Measurements from ENCODE around the gene DLK2.

Gene DLK2

GRCh38 chr6:43434943-43435342, 20.4 kb downstream of the DLK2 start:
- TF ChIP-seq ZFX (IDR thresholded peaks at IDR 0.05; ENCODE audit: borderline replicate concordance): no peak
- no peak for TF ChIP-seq CTCF (IDR thresholded peaks at IDR 0.05)
- no peak overlapping the region for H3K27ac ChIP-seq

GRCh38 chr6:43434001-43434840, 21.1 kb downstream of the DLK2 start:
- no peak for TF ChIP-seq CTCF (IDR thresholded peaks at IDR 0.05)
- TF ChIP-seq ZFX (IDR thresholded peaks at IDR 0.05; ENCODE audit: borderline replicate concordance): no peak
- H3K27ac ChIP-seq: no peak overlapping the region

GRCh38 chr6:43433148-43433547, 22.2 kb downstream of the DLK2 start:
- no peak for TF ChIP-seq ZFX (IDR thresholded peaks at IDR 0.05; ENCODE audit: borderline replicate concordance)
- no peak for TF ChIP-seq CTCF (IDR thresholded peaks at IDR 0.05)
- no peak overlapping the region for H3K27ac ChIP-seq

- H3K27ac ChIP-seq: no peak overlapping the region
- no peak for TF ChIP-seq CTCF (IDR thresholded peaks at IDR 0.05)
- TF ChIP-seq ZFX (IDR thresholded peaks at IDR 0.05; ENCODE audit: borderline replicate concordance): no peak
Measured at GRCh38 chr6:43432009-43432945, 23.1 kb downstream of the DLK2 start.

- no peak for TF ChIP-seq ZFX (IDR thresholded peaks at IDR 0.05; ENCODE audit: borderline replicate concordance)
- H3K27ac ChIP-seq: peak overlapping the region; percentile 82; the same call in 1 of the 2 replicates
Measured at GRCh38 chr6:43428874-43429273, 26.5 kb downstream of the DLK2 start.

- H3K27ac ChIP-seq: peak overlapping the region; percentile 82
- TF ChIP-seq ZFX (IDR thresholded peaks at IDR 0.05; ENCODE audit: borderline replicate concordance) (no peak), CTCF (IDR thresholded peaks at IDR 0.05) (no peak)
Measured at GRCh38 chr6:43428112-43428570, 27.2 kb downstream of the DLK2 start.

- TF ChIP-seq CTCF (IDR thresholded peaks at IDR 0.05): peak; percentile 50
- TF ChIP-seq ZFX (IDR thresholded peaks at IDR 0.05; ENCODE audit: borderline replicate concordance): no peak
- H3K27ac ChIP-seq: peak within 1 kb of the TSS; percentile 82
Measured at GRCh38 chr6:43427406-43428111, 27.8 kb downstream of the DLK2 start, which contains the start of gene ABCC10. ABCC10 (plus strand) TSS chr6:43427541; CDS start chr6:43427979, 438 bp downstream.

Measured in 22Rv1 (cell line).